H1 (cell line): ENCODE results near the gene RPLP2. TPM values are rescaled to one million over a fixed set of nuclear protein-coding genes. Genes with fewer than 3 reads are reported as not detected.

Experiments
- CTCF ChIA-PET: fragments of 300-600 bp; sonication (Branson Sonifier 250); formaldehyde crosslinking; loops from one replicate; lab custom pipeline; 2021; ENCODE audit not compliant: partially characterized antibody; lab: Charles Lee
- POLR2A ChIA-PET: fragments of 300-600 bp; sonication (Branson Sonifier 250); formaldehyde crosslinking; loops from one replicate; lab custom pipeline; 2021; ENCODE audit warnings: inconsistent platforms; ENCODE audit not compliant: partially characterized antibody; lab: Charles Lee
- DNase-seq, 2 experiments: peaks; one replicate each; pipeline versions ENCODE4 v3.0.0 to v3.0.0-alpha.2; 2010 to 2022; ENCODE audit warnings: low spot score in 2 of 2, low read depth in 1 of 2, mixed read lengths in 1 of 2
- FAIRE-seq: peaks from 2 replicates; lab custom pipeline; 2011; peaks lifted over from hg19 to GRCh38; lab: Jason Lieb, UNC
- H2AFZ ChIP-seq: 2 replicates; pipeline ENCODE4 v1.8.1; 2012; ENCODE audit warnings: low read length, inconsistent platforms
- H2AK5ac ChIP-seq: 2 replicates; pipeline ENCODE4 v1.6.1; 2013; ENCODE audit warnings: low read depth, low read length
- H2BK120ac ChIP-seq: replicated peaks from 2 replicates; pipeline ENCODE3; 2013; ENCODE audit warnings: low read depth, low read length, inconsistent platforms
- H2BK12ac ChIP-seq: 2 replicates; pipeline ENCODE4 v1.6.1; 2013; ENCODE audit warnings: low read depth, low read length
- H2BK15ac ChIP-seq: 2 replicates; pipeline ENCODE4 v1.6.1; 2013; ENCODE audit warnings: low read length
- H2BK20ac ChIP-seq: 2 replicates; pipeline ENCODE4 v1.6.1; 2013; ENCODE audit warnings: low read length
- H2BK5ac ChIP-seq: 2 replicates; pipeline ENCODE4 v1.6.1; 2013; ENCODE audit warnings: low read depth, low read length
- H3K14ac ChIP-seq: 2 replicates; pipeline ENCODE4 v1.6.1; 2013; ENCODE audit warnings: inconsistent platforms; ENCODE audit not compliant: insufficient read length
- H3K18ac ChIP-seq: 2 replicates; pipeline ENCODE4 v1.6.1; 2013; ENCODE audit warnings: low read length; ENCODE audit errors: extremely low read depth
- H3K23ac ChIP-seq: 2 replicates; pipeline ENCODE4 v1.6.1; 2013; ENCODE audit warnings: inconsistent platforms; ENCODE audit not compliant: insufficient read length
- H3K23me2 ChIP-seq: 2 replicates; pipeline ENCODE4 v1.6.1; 2013; ENCODE audit warnings: low read depth, low read length
- H3K27ac ChIP-seq: 2 replicates; pipeline ENCODE4 v1.6.1; 2011; ENCODE audit warnings: low read depth, low read length, inconsistent platforms
- H3K27me3 ChIP-seq, 4 experiments: replicated peaks in 1 of 4; 1 replicate in 1 of 4; 2 replicates in 3 of 4; pipeline versions ENCODE4 v1.6.1 to v1.8.1; 2011 to 2013; ENCODE audit warnings: low read length in 3 of 4, mild to moderate bottlenecking in 3 of 4, inconsistent platforms in 2 of 4, mixed read lengths in 2 of 4, moderate library complexity in 1 of 4; ENCODE audit not compliant: control insufficient read depth in 3 of 4, insufficient read depth in 3 of 4; ENCODE audit errors: extremely low read depth in 1 of 4
- H3K36me3 ChIP-seq, 4 experiments: 2 replicates each; pipeline versions ENCODE4 v1.6.1 to v1.8.1; 2011 to 2013; ENCODE audit warnings: mild to moderate bottlenecking in 4 of 4, low read length in 3 of 4, moderate library complexity in 2 of 4, control low read depth in 1 of 4, inconsistent platforms in 1 of 4; ENCODE audit not compliant: insufficient read depth in 4 of 4, control insufficient read depth in 2 of 4
- H3K4ac ChIP-seq: replicated peaks from 2 replicates; pipeline ENCODE3; 2013; ENCODE audit warnings: low read length, low read depth, mixed read lengths, inconsistent platforms; ENCODE audit not compliant: insufficient read length
- H3K4me1 ChIP-seq, 4 experiments: replicated peaks in 1 of 4; 1 replicate in 1 of 4; 2 replicates in 3 of 4; pipeline versions ENCODE4 v1.6.1 to v1.8.1; 2011 to 2013; ENCODE audit warnings: low read length in 3 of 4, inconsistent platforms in 2 of 4, mixed read lengths in 1 of 4; ENCODE audit not compliant: insufficient read depth in 4 of 4, control insufficient read depth in 3 of 4
- H3K4me2 ChIP-seq, 2 experiments: 2 replicates each; pipeline versions ENCODE4 v1.6.1 to v1.8.1; 2011 to 2013; ENCODE audit warnings: low read depth in 2 of 2, low read length in 2 of 2, control low read depth in 1 of 2, inconsistent platforms in 1 of 2, mild to moderate bottlenecking in 1 of 2; ENCODE audit not compliant: insufficient read depth in 1 of 2
- H3K4me3 ChIP-seq, 4 experiments: fragments of 200-600, 300-600 bp in 1 of 4; sonication (generic), shearing (Covaris generic), sonication (Bioruptor Twin) in 1 of 4; 2 replicates each; pipeline versions ENCODE4 v1.5.1 to v1.8.1; 2011 to 2016; ENCODE audit warnings: low read length in 4 of 4, low read depth in 3 of 4, control low read depth in 2 of 4, inconsistent platforms in 2 of 4, mild to moderate bottlenecking in 2 of 4, mixed read lengths in 1 of 4, moderate library complexity in 1 of 4; ENCODE audit not compliant: insufficient read depth in 2 of 4; ENCODE audit errors: extremely low read depth in 1 of 4
- H3K56ac ChIP-seq: replicated peaks from 2 replicates; pipeline ENCODE3; 2013; ENCODE audit warnings: low read depth, mild to moderate bottlenecking, mixed read lengths, low read length, inconsistent platforms; ENCODE audit not compliant: insufficient read length
- H3K79me1 ChIP-seq: 2 replicates; pipeline ENCODE4 v1.6.1; 2013; ENCODE audit warnings: low read depth, low read length, control low read depth
- H3K79me2 ChIP-seq, 2 experiments: 2 replicates each; pipeline versions ENCODE4 v1.6.1 to v1.8.1; 2012 to 2013; ENCODE audit warnings: low read length in 2 of 2, mild to moderate bottlenecking in 2 of 2, inconsistent platforms in 1 of 2; ENCODE audit not compliant: insufficient read depth in 2 of 2, control insufficient read depth in 1 of 2
- H3K9ac ChIP-seq, 4 experiments: replicated peaks in 1 of 4; 1 replicate in 1 of 4; 2 replicates in 3 of 4; pipeline versions ENCODE4 v1.6.1 to v1.8.1; 2011 to 2013; ENCODE audit warnings: low read depth in 3 of 4, low read length in 3 of 4, control low read depth in 2 of 4, mild to moderate bottlenecking in 2 of 4, moderate library complexity in 2 of 4, inconsistent platforms in 1 of 4; ENCODE audit errors: extremely low read depth in 1 of 4
- H3K9me3 ChIP-seq, 2 experiments: 2 replicates each; pipeline versions ENCODE4 v1.6.1 to v1.8.1; 2012 to 2013; ENCODE audit warnings: mild to moderate bottlenecking in 2 of 2, moderate library complexity in 2 of 2, control low read depth in 1 of 2, inconsistent platforms in 1 of 2, low read depth in 1 of 2, low read length in 1 of 2, mixed read lengths in 1 of 2; ENCODE audit not compliant: insufficient read depth in 2 of 2
- H4K20me1 ChIP-seq, 2 experiments: replicated peaks in 1 of 2; 2 replicates each; pipeline versions ENCODE3 to v1.8.1; 2011 to 2013; ENCODE audit warnings: inconsistent platforms in 2 of 2, low read length in 2 of 2, mild to moderate bottlenecking in 1 of 2; ENCODE audit not compliant: insufficient read depth in 2 of 2, control insufficient read depth in 1 of 2
- H4K5ac ChIP-seq: 2 replicates; pipeline ENCODE4 v1.6.1; 2013; ENCODE audit warnings: low read length, low read depth, mixed read lengths, inconsistent platforms; ENCODE audit not compliant: insufficient read length
- H4K8ac ChIP-seq: 2 replicates; pipeline ENCODE4 v1.8.0; 2013; ENCODE audit warnings: mild to moderate bottlenecking, moderate library complexity, low read length, inconsistent platforms; ENCODE audit not compliant: insufficient read depth; ENCODE audit errors: extremely low read depth
- H4K91ac ChIP-seq: replicated peaks from 2 replicates; pipeline ENCODE3; 2013; ENCODE audit warnings: low read length, mixed read lengths, inconsistent platforms; ENCODE audit not compliant: insufficient read length
- ASH2L ChIP-seq: fragments of 200-600, 300-600 bp; sonication (generic); IDR thresholded peaks from one replicate; pipeline ENCODE4 v1.7.1; 2017; ENCODE audit warnings: low read length
- BACH1 ChIP-seq: IDR thresholded peaks from 2 replicates; pipeline ENCODE4 v1.6.1; 2012; ENCODE audit warnings: low read length, improper control_type of control experiment
- CBX8 ChIP-seq: fragments of 300-800, 300-1000 bp; sonication (generic); IDR thresholded peaks from 2 replicates; pipeline ENCODE4 v1.7.1; 2016; ENCODE audit warnings: low read depth, low read length, borderline replicate concordance
- CHD1 ChIP-seq: IDR thresholded peaks from 2 replicates; pipeline ENCODE4 v1.6.1; 2012; ENCODE audit warnings: low read depth, low read length, improper control_type of control experiment
- CREB1 ChIP-seq: IDR thresholded peaks from 2 replicates; pipeline ENCODE4 v1.6.1; 2012; ENCODE audit warnings: inconsistent platforms
- FOSL1 ChIP-seq: IDR thresholded peaks from 2 replicates; pipeline ENCODE4 v1.6.1; 2011; ENCODE audit warnings: mild to moderate bottlenecking, low read depth, low read length, moderate library complexity; ENCODE audit not compliant: insufficient read depth
- JUN ChIP-seq: IDR thresholded peaks from 2 replicates; pipeline ENCODE4 v1.6.1; 2011; ENCODE audit warnings: low read depth, mild to moderate bottlenecking, improper control_type of control experiment, low read length
- KDM5A ChIP-seq: fragments of 200-600 bp; IDR thresholded peaks from 2 replicates; pipeline ENCODE4 v1.7.1; 2012; ENCODE audit warnings: mild to moderate bottlenecking, low read length, inconsistent platforms, mixed read lengths
- NANOG ChIP-seq: IDR thresholded peaks from 2 replicates; pipeline ENCODE4 v1.6.1; 2011; ENCODE audit warnings: low read length, low read depth, mild to moderate bottlenecking, inconsistent platforms; ENCODE audit not compliant: insufficient read depth, poor library complexity, severe bottlenecking
- TAF1 ChIP-seq: IDR thresholded peaks from 2 replicates; pipeline ENCODE4 v1.6.1; 2011; ENCODE audit warnings: mild to moderate bottlenecking, low read depth, low read length
- TCF12 ChIP-seq: IDR thresholded peaks from 2 replicates; pipeline ENCODE4 v1.6.1; 2011; ENCODE audit warnings: low read depth, mild to moderate bottlenecking, low read length
- TEAD4 ChIP-seq: IDR thresholded peaks from 2 replicates; pipeline ENCODE4 v1.6.1; 2012; ENCODE audit warnings: low read depth, low read length, inconsistent platforms, mixed read lengths
- YY1 ChIP-seq: IDR thresholded peaks from 2 replicates; pipeline ENCODE4 v1.6.1; 2011; ENCODE audit warnings: low read depth, mild to moderate bottlenecking, low read length
- WGBS, 2 experiments: shearing (Covaris generic) in 1 of 2; methylation state at CpG; one replicate each; pipeline versions ENCODE4 v1.1.6 to v1.1.7; 2013 to 2015; ENCODE audit warnings: low lambda C conversion rate in 2 of 2, mixed read lengths in 2 of 2, inconsistent platforms in 1 of 2, low coverage in 1 of 2, missing lambda C conversion rate in 1 of 2; ENCODE audit not compliant: insufficient replicate concordance in 2 of 2, insufficient coverage in 1 of 2, insufficient read length in 1 of 2; ENCODE audit errors: extremely low coverage in 1 of 2, missing lambda C conversion rate in 1 of 2; 5-methylcytosine and 5-hydroxymethylcytosine counted together
- polyA plus RNA-seq, 7 experiments: library from polyadenylated mRNA; depleted of rRNA in 3 of 7; stranded (reverse) in 5 of 7; unstranded in 2 of 7; fragments of >200 nt in 5 of 7; fragments of 200-250 nt in 2 of 7; gene quantifications; 1 replicate in 5 of 7; 2 replicates in 1 of 7; 4 replicates in 1 of 7; pipeline versions ENCODE4 v1.2.1 to v1.2.3, GENCODE V29; 2011 to 2013; ENCODE audit warnings: missing spikeins in 2 of 7, mixed read lengths in 2 of 7
- total RNA-seq: library from RNA; stranded (reverse); fragmentation: NEBNext Ultra II Directional; extraction: Animal tissue kit (Norgen Biotek cat#: 25700); gene quantifications from 2 replicates; pipeline ENCODE4 v1.2.1, GENCODE V29; 2021

The RPLP2 gene
- total and polyA plus RNA-seq, 2 of the 8 experiments (the other 6 are each of a cell fraction or from before 2014, with no cell fraction given) = 1,789 to 2,106 TPM

- Histone ChIP-seq H4K5ac (peak overlapping the region; percentile 20), H2BK12ac (peak overlapping the region; percentile 92; the same call in 1 of the 2 replicates), H2AFZ (no peak overlapping the region), H3K36me3 (peaks cover 0 to 4% (median under 1%) of the 10 kb centered on the region in 4 experiments; a peak in 1 of 8 replicates), H3K23ac (no peak overlapping the region), H4K20me1 (peaks cover 2 to 6% of the 10 kb centered on the region in 2 experiments), H3K79me1 (no peaks in the 10 kb centered on the region; the same call in 1 of the 2 replicates), H2BK15ac (peak overlapping the region; percentile 92; the same call in 1 of the 2 replicates), H2BK20ac (no peak overlapping the region), H3K4me3 (peak overlapping the region; percentile 45 to 74 (median 56)), H3K9ac (peak overlapping the region in 3 of 4 experiments; percentile 5 to 45 (median 45); a peak in 3 of 7 replicates), H3K14ac (no peak overlapping the region), H4K91ac (peak overlapping the region; percentile 88), H4K8ac (0 out of 2 replicates have a peak overlapping the region, but pooled peaks have one; percentile 9), H3K4me2 (peak overlapping the region; percentile 84 to 98), H3K23me2 (peaks cover 34% of the 10 kb centered on the region), H3K27me3 (peaks cover 6 to 41% (median 31%) of the 10 kb centered on the region in 4 experiments), H3K79me2 (no peaks in the 10 kb centered on the region; a peak in 1 of 4 replicates), H3K27ac (no peak overlapping the region), H2BK5ac (peak overlapping the region; percentile 85; the same call in 1 of the 2 replicates), H2BK120ac (no peak overlapping the region), H3K9me3 (no peaks in the 10 kb centered on the region), H2AK5ac (peak overlapping the region; percentile 49; the same call in 1 of the 2 replicates), H3K4ac (no peak overlapping the region), H3K56ac (no peak overlapping the region), H3K18ac (peak overlapping the region; percentile 95), H3K4me1 (peaks cover 0 to 51% (median 44%) of the 10 kb centered on the region in 4 experiments; a peak in 6 of 7 replicates)
- 9% methylated on average over 40 of the region's 40 CpGs; no CpG with 5 or more reads in 1 of the 2 experiments for WGBS, 2 experiments
- POLR2A ChIA-PET = interaction anchor here (0.9 to 53.0 kb wide), 6 partner anchors 1 to 82 kb away, joined by 4 to 1917 read pairs (median 4); partner anchors contain the start of genes CD151, CEND1, CRACR2B and GATD1
- DNase-seq = peak in 1 of 2 experiments; percentile 76
- CTCF ChIA-PET = interaction anchor here (0.8 to 3.5 kb wide), 8 partner anchors 10 to 71 kb away, joined by 3 to 26 read pairs (median 6); partner anchors contain the start of genes PNPLA2, POLR2L and TSPAN4
- FAIRE-seq = no peak
- TF ChIP-seq CREB1 = no peak
- no peak for TF ChIP-seq TEAD4
- no peak for TF ChIP-seq CHD1
- TF ChIP-seq CBX8 = no peak
- TF ChIP-seq YY1 = no peak
- no peak for TF ChIP-seq FOSL1
- no peak for TF ChIP-seq TCF12
- TF ChIP-seq BACH1 = 0 out of 2 replicates have a peak, but pooled peaks have one; percentile 9
- TF ChIP-seq ASH2L = peak; percentile 25
- TF ChIP-seq TAF1 = no peak
- no peak for TF ChIP-seq NANOG
- TF ChIP-seq KDM5A = no peak
- no peak for TF ChIP-seq JUN
Measured at GRCh38 chr11:829176-829846, 19.5 kb downstream of the RPLP2 start.
